ENCODE results near the gene UBA3.

Gene UBA3

GRCh38 chr3:69008980-69009379, 71.2 kb downstream of the UBA3 start:
- no peaks in the 10 kb centered on the region for H3K9me3 ChIP-seq (ENCODE audit: control insufficient read depth in 1 of 2, low read length in 2 of 2)
- peaks cover 1 to 4% of the 10 kb centered on the region in 2 donors for H3K4me1 ChIP-seq (ENCODE audit: control insufficient read depth in 1 of 2, insufficient read depth in 2 of 2, low read length in 2 of 2)
- H3K27ac ChIP-seq (ENCODE audit: low read length), result no peak overlapping the region
- peaks cover 14 to 52% of the 10 kb centered on the region in 2 donors for H3K36me3 ChIP-seq (ENCODE audit: control insufficient read depth in 1 of 2, insufficient read depth in 2 of 2, low read length in 2 of 2)
- H3K4me3 ChIP-seq (ENCODE audit: low read depth in 1 of 2, low read length in 2 of 2), result peak overlapping the region in 1 of 2 donors; percentile 2
- no peaks in the 10 kb centered on the region for H3K27me3 ChIP-seq (ENCODE audit: low read depth, low read length)

DNA sequence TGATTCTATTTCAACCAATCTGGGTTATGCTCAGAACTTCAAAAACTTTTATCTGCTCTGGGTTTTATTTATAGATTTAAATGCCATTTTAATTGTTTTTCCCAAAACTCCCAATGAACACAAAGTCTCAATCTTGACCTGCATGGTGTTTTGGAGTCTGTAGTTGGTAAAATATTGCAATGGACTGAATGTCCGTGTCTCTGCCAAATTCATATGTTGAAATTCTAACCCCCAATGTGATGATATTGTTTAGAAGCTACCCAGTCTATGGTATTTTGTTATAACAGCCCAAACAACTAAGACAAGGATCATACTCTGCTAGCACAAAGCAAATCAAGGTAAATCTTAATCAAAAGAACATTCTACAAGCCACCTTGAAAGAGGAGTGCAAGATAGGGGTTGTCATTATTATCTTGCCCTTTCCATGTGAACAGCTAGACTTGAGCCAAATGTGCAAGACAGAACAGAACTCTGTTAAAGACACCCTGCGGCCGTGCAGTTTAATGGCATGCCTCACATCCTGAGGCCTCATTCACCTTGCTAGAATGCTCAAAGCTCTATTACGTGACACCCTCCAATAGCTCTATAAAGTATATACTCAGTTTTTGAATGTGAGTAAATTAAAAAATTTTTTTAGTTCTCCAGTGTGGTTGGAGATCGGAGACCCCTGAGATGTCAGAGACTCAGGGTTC, 74.2 kb downstream of the UBA3 start:
- no peak overlapping the region for H3K4me3 ChIP-seq (ENCODE audit: low read depth in 1 of 2, low read length in 2 of 2)
- H3K27me3 ChIP-seq (ENCODE audit: low read depth, low read length), result no peaks in the 10 kb centered on the region
- peaks cover 14 to 69% of the 10 kb centered on the region in 2 donors for H3K36me3 ChIP-seq (ENCODE audit: control insufficient read depth in 1 of 2, insufficient read depth in 2 of 2, low read length in 2 of 2)
- peaks cover 0 to 4% of the 10 kb centered on the region in 2 donors for H3K4me1 ChIP-seq (ENCODE audit: control insufficient read depth in 1 of 2, insufficient read depth in 2 of 2, low read length in 2 of 2)
- H3K9me3 ChIP-seq (ENCODE audit: control insufficient read depth in 1 of 2, low read length in 2 of 2), result no peaks in the 10 kb centered on the region
- H3K27ac ChIP-seq (ENCODE audit: low read length), result no peak overlapping the region

DNA sequence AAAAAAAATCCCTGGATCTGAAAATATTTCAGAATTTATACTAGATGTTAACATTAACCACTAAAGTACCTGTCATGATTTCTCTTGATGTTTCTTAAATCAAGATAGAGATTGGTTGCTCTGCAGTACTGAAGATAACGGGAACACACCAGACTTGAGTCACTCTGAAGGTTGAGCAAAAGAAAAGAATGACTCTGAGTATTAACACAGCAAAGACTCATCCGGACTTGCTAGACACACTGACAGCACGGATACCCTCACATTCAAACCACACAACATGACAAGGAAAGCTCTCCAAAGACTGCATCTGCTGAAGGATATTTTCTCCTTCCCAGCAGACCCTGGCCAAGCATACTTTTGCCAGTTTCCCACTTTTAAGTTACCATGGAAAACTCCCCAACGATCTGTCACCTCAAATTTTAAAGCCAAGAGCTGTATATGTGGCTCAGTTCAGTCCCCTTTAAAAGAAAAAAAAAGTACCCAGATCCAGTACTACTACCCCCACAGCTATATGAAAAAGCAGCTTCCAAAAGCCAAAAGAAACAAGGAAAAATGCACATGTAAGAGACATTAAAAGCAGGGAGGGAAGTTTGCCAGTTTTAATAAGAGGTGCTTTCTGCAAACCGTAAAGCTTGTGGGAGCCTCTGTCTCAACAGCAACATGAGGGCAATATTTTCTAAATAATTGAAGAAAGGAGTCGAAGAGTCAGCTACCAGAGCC, 74.9 kb downstream of the UBA3 start:
- Histone ChIP-seq H3K4me1 (ENCODE audit: control insufficient read depth in 1 of 2, insufficient read depth in 2 of 2, low read length in 2 of 2) (peaks cover 0 to 4% of the 10 kb centered on the region in 2 donors), H3K4me3 (ENCODE audit: low read depth in 1 of 2, low read length in 2 of 2) (no peak overlapping the region), H3K27ac (ENCODE audit: low read length) (no peak overlapping the region), H3K36me3 (ENCODE audit: control insufficient read depth in 1 of 2, insufficient read depth in 2 of 2, low read length in 2 of 2) (peaks cover 14 to 66% of the 10 kb centered on the region in 2 donors), H3K9me3 (ENCODE audit: control insufficient read depth in 1 of 2, low read length in 2 of 2) (no peaks in the 10 kb centered on the region), H3K27me3 (ENCODE audit: low read depth, low read length) (no peaks in the 10 kb centered on the region)
